HepG2 (cell line): Measurements from ENCODE around the gene PWP1.

ENCODE experiments used
- CC2D1A ChIP-seq: sonication (generic); formaldehyde crosslinking; IDR thresholded peaks from 2 replicates; pipeline ENCODE4 v1.8.1; 2023; ENCODE audit warnings: mild to moderate bottlenecking, missing genetic modification reagents
- CENPBD1 ChIP-seq: sonication (generic); formaldehyde crosslinking; IDR thresholded peaks from 2 replicates; pipeline ENCODE4 v1.8.0; 2022; ENCODE audit warnings: missing genetic modification reagents, low read depth, mild to moderate bottlenecking, borderline replicate concordance
- FOSL2 ChIP-seq: sonication (generic); formaldehyde crosslinking; IDR thresholded peaks from 2 replicates; pipeline ENCODE4 v1.4.0; 2020; ENCODE audit warnings: missing genetic modification reagents
- POLR2AphosphoS5 ChIP-seq: IDR thresholded peaks from 2 replicates; pipeline ENCODE4 v1.6.1; 2012; ENCODE audit warnings: low read depth, low read length
- RAD21 ChIP-seq: fragments of 450-650 bp; formaldehyde crosslinking; IDR thresholded peaks from 2 replicates; pipeline ENCODE4 v1.5.0; 2020; ENCODE audit warnings: mild to moderate bottlenecking
- ZBTB4 ChIP-seq: sonication (generic); formaldehyde crosslinking; IDR thresholded peaks from 2 replicates; pipeline ENCODE4 v1.4.0; 2020; ENCODE audit warnings: missing genetic modification reagents, mild to moderate bottlenecking, borderline replicate concordance
- ZNF10 ChIP-seq: sonication (generic); formaldehyde crosslinking; IDR thresholded peaks from 2 replicates; pipeline ENCODE4 v1.4.0; 2020; ENCODE audit warnings: mild to moderate bottlenecking, low read depth, missing genetic modification reagents, borderline replicate concordance
- ZSCAN30 ChIP-seq: sonication (generic); formaldehyde crosslinking; IDR thresholded peaks from 2 replicates; pipeline ENCODE4 v1.5.0; 2020; ENCODE audit warnings: mild to moderate bottlenecking, missing genetic modification reagents

GRCh38 chr12:107681836-107682820, 3.5 kb upstream of the PWP1 start:
- no peak for TF ChIP-seq CENPBD1 (CRISPR knock-in tag)
- peak; percentile 31; the same call in 1 of the 2 replicates for TF ChIP-seq RAD21 (CRISPR knock-in tag)
- peak; percentile 99 for TF ChIP-seq POLR2AphosphoS5
- TF ChIP-seq ZNF10 (CRISPR knock-in tag) = no peak
- no peak for TF ChIP-seq ZSCAN30 (CRISPR knock-in tag)
- 0 out of 2 replicates have a peak, but pooled peaks have one; percentile 36 for TF ChIP-seq ZBTB4 (CRISPR knock-in tag)
- TF ChIP-seq CC2D1A = no peak
- TF ChIP-seq FOSL2 (CRISPR knock-in tag) = no peak
